Nucleus accumbens (tissue), 56 donors: ENCODE data around the gene RTL10.
"Not testable (repeated sequence)": the region's sequence is repeated elsewhere in the genome, so short reads cannot be mapped to it uniquely, and the experiment has no call there.

Experiments used
- DNase-seq, 56 donors: peaks; one replicate each; lab custom pipeline; 2025; lab: John Stamatoyannopoulos, UW

The RTL10 gene

GRCh38 chr22:19848298-19849224 lies 6.1 kb downstream of the RTL10 start:
- no peak for DNase-seq

GRCh38 chr22:19847345-19847632 lies 7.4 kb downstream of the RTL10 start:
- DNase-seq, result no peak

GRCh38 chr22:19846620-19847344 lies 7.9 kb downstream of the RTL10 start:
- no peak for DNase-seq

GRCh38 chr22:19845054-19845722 lies 9.5 kb downstream of the RTL10 start:
- DNase-seq, result no peak

- DNase-seq, result peak in 16 of 56 donors; percentile 10 to 63 (median 34)
These were observed 10.2 kb downstream of the RTL10 start for GRCh38 chr22:19844377-19845053.

- DNase-seq, result no peak
These were observed 10.8 kb downstream of the RTL10 start for GRCh38 chr22:19843857-19844376.

GRCh38 chr22:19843107-19843856 lies 11.4 kb downstream of the RTL10 start:
- DNase-seq, result no peak

- no peak for DNase-seq
These were observed 12.1 kb downstream of the RTL10 start for GRCh38 chr22:19842393-19843106.

- no peak for DNase-seq
These were observed 12.9 kb downstream of the RTL10 start for GRCh38 chr22:19841641-19842392.

- no peak for DNase-seq
These were observed 13.6 kb downstream of the RTL10 start for GRCh38 chr22:19840955-19841640.

- DNase-seq, result no peak
These were observed 14.6 kb downstream of the RTL10 start for GRCh38 chr22:19840059-19840458.

GRCh38 chr22:19837915-19838314 lies 16.8 kb downstream of the RTL10 start:
- no peak for DNase-seq

GRCh38 chr22:19836512-19836911 lies 18.2 kb downstream of the RTL10 start:
- DNase-seq, result no peak

GRCh38 chr22:19834599-19834998 lies 20.1 kb downstream of the RTL10 start:
- no peak for DNase-seq

- not testable (repeated sequence) for DNase-seq
These were observed 21.3 kb downstream of the RTL10 start for GRCh38 chr22:19833327-19833726.

GRCh38 chr22:19832476-19833108 lies 22.1 kb downstream of the RTL10 start:
- no peak for DNase-seq

- DNase-seq, result not testable (repeated sequence)
These were observed 22.7 kb downstream of the RTL10 start for GRCh38 chr22:19831979-19832378.
